MCF 10A (cell line): Measurements from ENCODE around the gene CNTN2. TPM values are rescaled to one million over a fixed set of nuclear protein-coding genes. Genes with fewer than 3 reads are reported as not detected.

Source experiments
- BruUV-seq: library from RNA; stranded (reverse); fragments of 400-500 nt; replicated peaks from 2 replicates; lab custom pipeline; 2021; lab: Mats Ljungman, UMichigan
- CTCF ChIA-PET: fragments of 300-600 bp; sonication (Branson Sonifier 250); formaldehyde crosslinking; extraction: SDS; loops from one replicate; lab custom pipeline; 2021; ENCODE audit warnings: antibody characterized with exemption, inconsistent platforms; lab: Yijun Ruan, JAX
- POLR2A ChIA-PET: fragments of 300-600, 350-650 bp; sonication (Branson Sonifier 250); formaldehyde crosslinking; extraction: SDS; loops from one replicate; lab custom pipeline; 2020; ENCODE audit warnings: antibody characterized with exemption, inconsistent platforms; lab: Yijun Ruan, JAX
- DNase-seq: peaks from one replicate; pipeline ENCODE4 v3.0.0-alpha.2; 2018; ENCODE audit not compliant: unreplicated experiment
- H3K27ac Mint-ChIP-seq: one replicate; pipeline ENCODE4 v1.8.0; 2022; ENCODE audit warnings: mild to moderate bottlenecking, low read depth, mixed read lengths; ENCODE audit not compliant: unreplicated experiment
- H3K27me3 Mint-ChIP-seq: one replicate; pipeline ENCODE4 v1.8.0; 2022; ENCODE audit warnings: mixed read lengths; ENCODE audit not compliant: insufficient read depth, unreplicated experiment
- H3K36me3 Mint-ChIP-seq: one replicate; pipeline ENCODE4 v1.8.0; 2022; ENCODE audit warnings: mild to moderate bottlenecking, moderate library complexity, mixed read lengths; ENCODE audit not compliant: insufficient read depth, unreplicated experiment
- H3K4me1 Mint-ChIP-seq: one replicate; pipeline ENCODE4 v1.8.0; 2022; ENCODE audit warnings: mixed read lengths; ENCODE audit not compliant: insufficient read depth, unreplicated experiment
- H3K4me3 Mint-ChIP-seq: one replicate; pipeline ENCODE4 v1.8.0; 2022; ENCODE audit warnings: mild to moderate bottlenecking, moderate library complexity, mixed read lengths; ENCODE audit not compliant: unreplicated experiment
- H3K9me3 Mint-ChIP-seq: one replicate; pipeline ENCODE4 v1.8.0; 2022; ENCODE audit warnings: mixed read lengths; ENCODE audit not compliant: unreplicated experiment
- CTCF ChIP-seq: fragments of 200-600 bp; IDR thresholded peaks from one replicate; pipeline ENCODE4 v1.8.0; 2022; ENCODE audit warnings: antibody characterized with exemption, mild to moderate bottlenecking; ENCODE audit not compliant: unreplicated experiment
- intact Hi-C: fragments of 100-400 bp; cut with micrococcal nuclease; formaldehyde crosslinking; loops from 2 replicates; pipeline ENCODE4 v1.14.1; 2022
- total RNA-seq: library from RNA; stranded (reverse); gene quantifications from 2 replicates; pipeline ENCODE4 v1.2.3, GENCODE V29; 2022

Gene CNTN2
- total RNA-seq, 1 experiment from 2014 or later = 0.05 TPM

DNA sequence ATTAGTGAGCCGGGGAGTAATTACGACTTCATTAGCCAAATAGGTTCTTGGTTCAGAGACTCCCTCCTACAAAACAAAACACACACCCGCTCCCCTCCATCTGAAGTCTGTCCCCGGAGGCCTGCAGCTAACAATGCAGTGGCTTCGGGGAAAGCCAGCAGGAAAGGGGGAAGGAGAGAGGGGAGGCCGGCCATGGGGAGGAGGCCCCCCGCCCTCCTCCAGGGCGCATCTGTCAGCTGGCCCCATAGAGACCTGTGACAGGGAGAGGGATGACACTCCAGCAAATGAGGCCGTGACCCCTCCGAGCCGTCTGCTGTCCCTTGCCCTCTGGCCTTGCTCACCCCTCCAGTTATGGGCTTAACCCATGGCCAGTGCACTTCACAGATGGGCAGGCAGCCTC lies 12.1 kb upstream of the CNTN2 start:
- no peaks in the 10 kb centered on the region for H3K9me3 Mint-ChIP-seq
- CTCF ChIA-PET = interaction anchor here (0.6 to 6.8 kb wide), 4 partner anchors 10 to 38 kb away, joined by 3 to 48 read pairs (median 4); no protein-coding TSS in a partner anchor
- peaks cover 81% of the 10 kb centered on the region for H3K27me3 Mint-ChIP-seq
- DNase-seq = no peak
- no peak overlapping the region for H3K27ac Mint-ChIP-seq
- H3K4me3 Mint-ChIP-seq = no peak overlapping the region
- no TSS peak for BruUV-seq
- intact Hi-C loops = no loop called here
- H3K36me3 Mint-ChIP-seq = no peaks in the 10 kb centered on the region
- POLR2A ChIA-PET = interaction anchor here (1.4 kb wide), 1 partner anchor 10 kb away, joined by 3 read pairs; no protein-coding TSS in a partner anchor
- TF ChIP-seq CTCF = no peak
- H3K4me1 Mint-ChIP-seq = no peaks in the 10 kb centered on the region

DNA sequence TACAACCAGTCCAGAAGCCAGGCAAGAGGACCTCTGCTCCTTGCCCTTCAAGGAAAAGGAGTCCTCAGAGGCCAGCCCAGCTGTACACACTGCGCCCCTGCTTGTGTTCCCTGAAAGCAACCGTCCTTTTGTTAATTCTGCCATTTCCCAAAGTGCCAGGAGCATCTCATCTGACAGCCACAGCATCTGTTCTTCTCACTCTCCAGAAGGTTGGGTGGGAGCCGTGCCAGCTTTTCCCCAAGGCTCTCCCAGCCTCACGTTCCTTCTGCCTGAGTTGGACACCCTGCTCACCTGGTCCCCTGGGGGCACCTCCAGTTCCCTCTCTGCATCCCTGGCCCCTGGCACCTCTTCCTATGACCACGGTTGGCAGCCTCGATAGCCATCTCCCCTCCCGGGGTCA lies 10.5 kb upstream of the CNTN2 start:
- Mint-ChIP-seq H3K27me3 (peaks cover 85% of the 10 kb centered on the region), H3K9me3 (no peaks in the 10 kb centered on the region), H3K4me3 (no peak overlapping the region), H3K36me3 (no peaks in the 10 kb centered on the region), H3K4me1 (no peaks in the 10 kb centered on the region), H3K27ac (no peak overlapping the region)
- no TSS peak for BruUV-seq
- ChIA-PET CTCF (interaction anchor here (2.8 to 6.8 kb wide), 2 partner anchors 29 to 56 kb away, joined by 7 to 48 read pairs; no protein-coding TSS in a partner anchor), POLR2A (no interaction called here)
- intact Hi-C loops = no loop called here
- TF ChIP-seq CTCF = no peak
- no peak for DNase-seq

DNA sequence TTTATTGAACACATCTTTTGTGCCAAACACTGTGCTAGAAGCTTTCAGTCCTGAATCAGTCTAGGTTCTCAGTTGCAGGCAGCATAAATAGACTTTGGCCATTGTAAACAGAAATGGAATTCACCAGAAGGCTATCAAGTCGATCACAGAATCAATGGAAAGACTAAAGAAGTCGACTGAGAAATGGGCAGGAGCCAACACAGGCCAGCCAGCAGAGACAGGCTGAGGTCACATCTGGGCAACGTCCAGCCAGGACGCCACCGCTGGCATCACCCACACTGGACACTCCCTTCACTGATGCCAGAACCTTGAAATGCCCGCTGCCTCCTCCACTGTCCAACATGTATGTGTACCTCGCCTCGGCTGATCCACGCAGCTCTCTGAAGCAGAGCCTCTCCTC lies 5.5 kb upstream of the CNTN2 start:
- CTCF ChIA-PET = interaction anchor here (0.7 to 7.7 kb wide), 5 partner anchors 24 to 295 kb away, joined by 3 to 72 read pairs (median 6); no protein-coding TSS in a partner anchor

More for the DNA sequence above, 5.5 kb upstream of the CNTN2 start:
- intact Hi-C loops = no loop called here
- H3K4me1 Mint-ChIP-seq = no peaks in the 10 kb centered on the region
- no TSS peak for BruUV-seq
- H3K27ac Mint-ChIP-seq = no peak overlapping the region
- no peak overlapping the region for H3K4me3 Mint-ChIP-seq
- H3K9me3 Mint-ChIP-seq = no peaks in the 10 kb centered on the region
- no peaks in the 10 kb centered on the region for H3K36me3 Mint-ChIP-seq
- POLR2A ChIA-PET = interaction anchor here (1.9 kb wide), 1 partner anchor 12 kb away, joined by 4 read pairs; no protein-coding TSS in a partner anchor
- DNase-seq = no peak
- peaks cover 75% of the 10 kb centered on the region for H3K27me3 Mint-ChIP-seq
- no peak for TF ChIP-seq CTCF
